ENCODE measurements around the gene RASAL2.

- TF ChIP-seq NPAS2 (CRISPR knock-in tag; IDR thresholded peaks at IDR 0.05; ENCODE audit: borderline replicate concordance) = no peak
- no peak for TF ChIP-seq CTCF (IDR thresholded peaks at IDR 0.05)
- no peak for TF ChIP-seq POLR2A (IDR thresholded peaks at IDR 0.05; ENCODE audit: low read length)
- no peak for TF ChIP-seq MYC (IDR thresholded peaks at IDR 0.05; ENCODE audit: borderline replicate concordance, low read length)
- TF ChIP-seq CBX2 (IDR thresholded peaks at IDR 0.05; ENCODE audit: borderline replicate concordance, low read depth) = no peak
- TF ChIP-seq HOXB5 (CRISPR knock-in tag; IDR thresholded peaks at IDR 0.05) = no peak
- TF ChIP-seq CHD2 (IDR thresholded peaks at IDR 0.05; ENCODE audit: low read length, partially characterized antibody) = no peak
- no peak for TF ChIP-seq RARB (CRISPR knock-in tag; IDR thresholded peaks at IDR 0.05)
- no peak for TF ChIP-seq ELK1 (IDR thresholded peaks at IDR 0.05; ENCODE audit: low read depth, low read length)
These were observed 435.0 kb downstream of the RASAL2 start for GRCh38 chr1:178528953-178529335.

Measured in A549 (cell line).